ENCODE data around the gene HTRA2. TPM values are rescaled to one million over a fixed set of nuclear protein-coding genes. Genes with fewer than 3 reads are reported as not detected.
"Not testable (repeated sequence)": the region's sequence is repeated elsewhere in the genome, so short reads cannot be mapped to it uniquely, and the experiment has no call there.

HTRA2 gene
- total RNA-seq, 1 experiment from 2014 or later: 24.9 TPM

DNA sequence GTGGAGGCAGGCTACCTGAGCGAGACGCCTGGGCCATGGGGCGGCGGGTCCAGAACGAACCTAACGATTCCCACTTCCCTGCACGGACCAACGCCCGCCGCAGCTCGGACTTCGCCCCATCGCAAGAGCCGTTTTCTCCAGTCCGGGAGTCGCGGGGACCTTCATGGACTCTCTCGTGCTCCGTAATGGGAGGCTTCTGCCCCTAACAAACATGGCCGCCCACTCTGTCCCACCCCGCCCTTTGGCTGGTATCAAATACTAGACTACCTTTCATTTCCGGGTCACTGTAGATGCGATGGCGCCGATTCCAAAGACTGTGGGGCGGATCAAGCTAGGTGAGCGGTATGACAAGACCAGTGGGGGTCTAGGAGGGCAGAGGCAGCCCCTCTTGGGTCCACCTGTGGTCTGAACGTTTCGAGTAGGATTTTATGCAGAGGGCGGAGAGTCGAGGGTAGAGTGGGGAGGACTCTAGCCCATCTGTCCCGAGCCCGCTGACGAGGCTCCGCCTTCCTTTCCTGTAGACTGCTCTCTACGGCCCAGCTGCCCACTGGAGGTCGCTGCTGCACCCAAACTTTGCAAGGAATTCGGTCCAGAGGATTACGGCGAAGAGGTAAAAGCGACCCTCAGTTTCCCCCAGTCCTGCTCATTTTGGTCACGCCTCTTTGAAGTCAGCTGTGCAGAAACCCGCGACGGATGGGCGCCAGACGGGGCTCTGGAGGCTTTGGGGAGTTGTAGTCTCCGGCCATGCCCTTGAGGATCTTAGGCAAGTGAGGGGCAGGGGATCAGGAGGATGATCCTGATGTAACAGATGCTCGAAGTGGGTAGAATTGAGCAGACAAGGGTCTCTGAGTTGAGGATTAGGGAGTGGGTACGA, 46.7 kb upstream of the HTRA2 start, which contains the start of the genes CCDC142 and TTC31:
Gene CCDC142 (minus strand): TSS at position 198 of the 874 bp plus-strand sequence. CDS start 161 bp downstream, at position 37.
Gene TTC31 (plus strand): TSS at position 281 of the 874 bp plus-strand sequence. CDS start 15 bp downstream, at position 296.
- Histone ChIP-seq H3K14ac (ENCODE audit: insufficient read depth, low read length) (peak within 1 kb of the TSS; percentile 93), H3K4me1 (ENCODE audit: insufficient read depth, low read length) (no peaks in the 10 kb centered on the region), H4K5ac (ENCODE audit: insufficient read length, low read depth, low read length) (no peak within 1 kb of the TSS), H2BK12ac (ENCODE audit: insufficient read length, low read depth, low read length) (no peak within 1 kb of the TSS), H3K4me2 (ENCODE audit: insufficient read depth, insufficient read length, low read length) (peak within 1 kb of the TSS; percentile 81), H3K56ac (ENCODE audit: insufficient read length, low read depth, low read length) (no peak within 1 kb of the TSS), H2BK5ac (ENCODE audit: insufficient read length, low read length) (no peak within 1 kb of the TSS), H3K79me2 (ENCODE audit: insufficient read depth, low read length) (no peaks in the 10 kb centered on the region), H3K9ac (ENCODE audit: extremely low read depth, insufficient read length, low read length) (peak within 1 kb of the TSS; percentile 89), H2BK20ac (ENCODE audit: low read depth, low read length, poor library complexity, severe bottlenecking) (no peak within 1 kb of the TSS), H3K27me3 (ENCODE audit: insufficient read depth, low read length) (no peaks in the 10 kb centered on the region), H2AFZ (ENCODE audit: low read length) (peak within 1 kb of the TSS; percentile 91), H4K8ac (replicated peaks; ENCODE audit: insufficient read length, low read depth, low read length) (no peak within 1 kb of the TSS), H3K23ac (ENCODE audit: insufficient read length, low read depth, low read length) (no peak within 1 kb of the TSS), H2BK120ac (ENCODE audit: low read depth, low read length, poor library complexity, severe bottlenecking) (no peak within 1 kb of the TSS), H3K27ac (ENCODE audit: insufficient read length, low read depth, low read length) (no peak within 1 kb of the TSS), H2AK5ac (ENCODE audit: insufficient read length, low read length) (no peak within 1 kb of the TSS), H3T11ph (ENCODE audit: low read length) (no peak within 1 kb of the TSS), H3K23me2 (ENCODE audit: insufficient read length, low read depth, low read length, poor library complexity, severe bottlenecking) (peaks cover 8% of the 10 kb centered on the region), H4K20me1 (ENCODE audit: control insufficient read depth, insufficient read depth, insufficient read length) (no peaks in the 10 kb centered on the region), H3K79me1 (ENCODE audit: insufficient read depth, low read depth, low read length, poor library complexity, severe bottlenecking) (no peaks in the 10 kb centered on the region), H3K4ac (ENCODE audit: low read depth, low read length) (no peak within 1 kb of the TSS), H4K91ac (ENCODE audit: insufficient read length, low read depth, low read length) (no peak within 1 kb of the TSS), H2BK15ac (ENCODE audit: low read depth, low read length) (no peak within 1 kb of the TSS), H3K9me3 (ENCODE audit: control insufficient read depth, low read depth, low read length) (no peaks in the 10 kb centered on the region), H3K18ac (ENCODE audit: insufficient read length, low read depth, low read length) (peak within 1 kb of the TSS; percentile 95)
- Mint-ChIP-seq H3K36me3 (ENCODE audit: insufficient read depth in 1 of 3, low read depth in 3 of 3) (peaks cover 4 to 41% (median 35%) of the 10 kb centered on the region in 3 experiments), H3K9me3 (no peaks in the 10 kb centered on the region), H3K4me1 (peaks cover 9 to 13% of the 10 kb centered on the region in 2 experiments), H3K27me3 (ENCODE audit: low read depth) (no peaks in the 10 kb centered on the region), H3K4me3 (peak within 1 kb of the TSS; percentile 100), H3K27ac (peak within 1 kb of the TSS; percentile 99 to 100 (median 99))
- TF ChIP-seq, protein P1, sequence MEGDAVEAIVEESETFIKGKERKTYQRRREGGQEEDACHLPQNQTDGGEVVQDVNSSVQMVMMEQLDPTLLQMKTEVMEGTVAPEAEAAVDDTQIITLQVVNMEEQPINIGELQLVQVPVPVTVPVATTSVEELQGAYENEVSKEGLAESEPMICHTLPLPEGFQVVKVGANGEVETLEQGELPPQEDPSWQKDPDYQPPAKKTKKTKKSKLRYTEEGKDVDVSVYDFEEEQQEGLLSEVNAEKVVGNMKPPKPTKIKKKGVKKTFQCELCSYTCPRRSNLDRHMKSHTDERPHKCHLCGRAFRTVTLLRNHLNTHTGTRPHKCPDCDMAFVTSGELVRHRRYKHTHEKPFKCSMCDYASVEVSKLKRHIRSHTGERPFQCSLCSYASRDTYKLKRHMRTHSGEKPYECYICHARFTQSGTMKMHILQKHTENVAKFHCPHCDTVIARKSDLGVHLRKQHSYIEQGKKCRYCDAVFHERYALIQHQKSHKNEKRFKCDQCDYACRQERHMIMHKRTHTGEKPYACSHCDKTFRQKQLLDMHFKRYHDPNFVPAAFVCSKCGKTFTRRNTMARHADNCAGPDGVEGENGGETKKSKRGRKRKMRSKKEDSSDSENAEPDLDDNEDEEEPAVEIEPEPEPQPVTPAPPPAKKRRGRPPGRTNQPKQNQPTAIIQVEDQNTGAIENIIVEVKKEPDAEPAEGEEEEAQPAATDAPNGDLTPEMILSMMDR (conservative IDR thresholded peaks at IDR 0.05): peak; percentile 93
- WGBS (ENCODE audit: extremely low coverage, insufficient read length, low lambda C conversion rate): no CpG with 5 or more reads among the region's 50 CpGs
- DNase-seq: peak; percentile 96

DNA sequence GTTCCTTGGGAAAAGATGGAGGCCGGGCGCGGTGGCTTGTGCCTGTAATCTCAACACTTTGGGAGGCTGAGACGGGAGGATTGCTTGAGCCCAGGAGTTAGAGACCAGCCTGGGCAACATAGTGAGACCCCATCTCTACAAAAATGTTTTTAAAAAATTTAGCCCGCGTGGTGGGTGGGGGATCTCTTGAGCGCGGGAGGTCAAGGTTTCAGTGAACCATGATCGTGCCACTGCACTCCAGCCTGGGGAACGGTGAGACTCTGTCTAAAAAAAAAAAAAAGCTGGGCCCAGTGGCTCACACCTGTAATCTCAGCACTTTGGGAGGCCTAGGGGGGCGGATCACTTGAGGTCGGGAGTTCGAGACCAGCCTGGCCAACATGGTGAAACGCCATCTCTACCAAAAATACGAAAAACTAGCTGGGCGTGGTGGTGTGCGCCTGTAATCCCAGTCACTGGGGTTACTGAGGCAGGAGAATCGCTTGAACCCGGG, 46.0 kb upstream of the HTRA2 start:
- not testable (repeated sequence) for H3K18ac ChIP-seq (ENCODE audit: insufficient read length, low read depth, low read length); DNase-seq; H2BK120ac ChIP-seq (ENCODE audit: low read depth, low read length, poor library complexity, severe bottlenecking); H2BK20ac ChIP-seq (ENCODE audit: low read depth, low read length, poor library complexity, severe bottlenecking); H3K23ac ChIP-seq (ENCODE audit: insufficient read length, low read depth, low read length); H3K56ac ChIP-seq (ENCODE audit: insufficient read length, low read depth, low read length); H3K23me2 ChIP-seq (ENCODE audit: insufficient read length, low read depth, low read length, poor library complexity, severe bottlenecking); H2BK15ac ChIP-seq (ENCODE audit: low read depth, low read length); H3K27me3 Mint-ChIP-seq (ENCODE audit: low read depth); H4K8ac ChIP-seq (replicated peaks; ENCODE audit: insufficient read length, low read depth, low read length); H3K9me3 Mint-ChIP-seq; H3K27me3 ChIP-seq (ENCODE audit: insufficient read depth, low read length); H3K4me1 ChIP-seq (ENCODE audit: insufficient read depth, low read length); H3K9me3 ChIP-seq (ENCODE audit: control insufficient read depth, low read depth, low read length); H3K27ac ChIP-seq (ENCODE audit: insufficient read length, low read depth, low read length); H4K20me1 ChIP-seq (ENCODE audit: control insufficient read depth, insufficient read depth, insufficient read length); H3K79me1 ChIP-seq (ENCODE audit: insufficient read depth, low read depth, low read length, poor library complexity, severe bottlenecking); H2AFZ ChIP-seq (ENCODE audit: low read length); H3K79me2 ChIP-seq (ENCODE audit: insufficient read depth, low read length); H3K4ac ChIP-seq (ENCODE audit: low read depth, low read length); H4K5ac ChIP-seq (ENCODE audit: insufficient read length, low read depth, low read length); H3T11ph ChIP-seq (ENCODE audit: low read length); H2AK5ac ChIP-seq (ENCODE audit: insufficient read length, low read length); H3K14ac ChIP-seq (ENCODE audit: insufficient read depth, low read length); H4K91ac ChIP-seq (ENCODE audit: insufficient read length, low read depth, low read length); H2BK5ac ChIP-seq (ENCODE audit: insufficient read length, low read length); H2BK12ac ChIP-seq (ENCODE audit: insufficient read length, low read depth, low read length)
- Histone ChIP-seq H3K4me2 (ENCODE audit: insufficient read depth, insufficient read length, low read length) (peak overlapping the region; percentile 81), H3K9ac (ENCODE audit: extremely low read depth, insufficient read length, low read length) (peak overlapping the region; percentile 30)
- peak overlapping the region in 2 of 3 experiments; percentile 99; a peak in 4 of 7 replicates for H3K27ac Mint-ChIP-seq
- no CpG with 5 or more reads among the region's 19 CpGs for WGBS (ENCODE audit: extremely low coverage, insufficient read length, low lambda C conversion rate)
- peak overlapping the region; percentile 100 for H3K4me3 Mint-ChIP-seq
- peaks cover 4 to 46% (median 35%) of the 10 kb centered on the region in 3 experiments for H3K36me3 Mint-ChIP-seq (ENCODE audit: insufficient read depth in 1 of 3, low read depth in 3 of 3)
- peaks cover 9 to 13% of the 10 kb centered on the region in 2 experiments for H3K4me1 Mint-ChIP-seq
